Tibial artery (tissue), 4 donors: Measurements from ENCODE around the gene LRP3.

Experiments
- DNase-seq, 2 donors: peaks; one replicate each; pipeline ENCODE4 v3.0.0-alpha.2; 2019
- H3K27ac ChIP-seq, 2 donors: fragments of 200-600 bp; sonication (generic) in 1 of 2; 1 replicate in 1 of 2; 2 replicates in 1 of 2; pipeline ENCODE4 v1.5.1; 2018 to 2019; ENCODE audit warnings: mild to moderate bottlenecking in 1 of 2
- H3K27me3 ChIP-seq, 2 donors: fragments of 200-600 bp; sonication (generic) in 1 of 2; one replicate each; pipeline versions ENCODE4 v1.5.1 to v1.6.0; 2016 to 2019
- H3K36me3 ChIP-seq, 3 donors: fragments of 200-600 bp; sonication (generic) in 2 of 3; one replicate each; pipeline ENCODE4 v1.5.1; 2016 to 2019; ENCODE audit warnings: mild to moderate bottlenecking in 2 of 3
- H3K4me1 ChIP-seq, 4 donors: fragments of 200-600 bp; sonication (generic) in 2 of 4; 1 replicate in 3 of 4; 2 replicates in 1 of 4; pipeline ENCODE4 v1.5.1; 2016 to 2019
- H3K4me3 ChIP-seq, 2 donors: fragments of 200-600 bp; sonication (generic) in 1 of 2; 1 replicate in 1 of 2; 2 replicates in 1 of 2; pipeline ENCODE4 v1.5.1; 2018 to 2019; ENCODE audit warnings: mild to moderate bottlenecking in 2 of 2
- H3K9me3 ChIP-seq, 3 donors: fragments of 200-600 bp; sonication (generic) in 1 of 3; one replicate each; pipeline ENCODE4 v1.5.1; 2016 to 2019
- intact Hi-C: fragments of 100-400 bp; cut with DNase I; formaldehyde crosslinking; loops from one replicate; pipeline ENCODE4 v1.15.0; 2023; ENCODE audit warnings: low total_unique reads
- TF ChIP-seq, protein P1 (sequence below), 2 experiments: fragments of 200-600 bp in 1 of 2; fragments of 450-650 bp in 1 of 2; IDR thresholded peaks; one replicate each; pipeline ENCODE4 v1.5.1; 2017 to 2019; ENCODE audit warnings: antibody characterized with exemption in 2 of 2, mild to moderate bottlenecking in 1 of 2, moderate library complexity in 1 of 2

The LRP3 gene

DNA sequence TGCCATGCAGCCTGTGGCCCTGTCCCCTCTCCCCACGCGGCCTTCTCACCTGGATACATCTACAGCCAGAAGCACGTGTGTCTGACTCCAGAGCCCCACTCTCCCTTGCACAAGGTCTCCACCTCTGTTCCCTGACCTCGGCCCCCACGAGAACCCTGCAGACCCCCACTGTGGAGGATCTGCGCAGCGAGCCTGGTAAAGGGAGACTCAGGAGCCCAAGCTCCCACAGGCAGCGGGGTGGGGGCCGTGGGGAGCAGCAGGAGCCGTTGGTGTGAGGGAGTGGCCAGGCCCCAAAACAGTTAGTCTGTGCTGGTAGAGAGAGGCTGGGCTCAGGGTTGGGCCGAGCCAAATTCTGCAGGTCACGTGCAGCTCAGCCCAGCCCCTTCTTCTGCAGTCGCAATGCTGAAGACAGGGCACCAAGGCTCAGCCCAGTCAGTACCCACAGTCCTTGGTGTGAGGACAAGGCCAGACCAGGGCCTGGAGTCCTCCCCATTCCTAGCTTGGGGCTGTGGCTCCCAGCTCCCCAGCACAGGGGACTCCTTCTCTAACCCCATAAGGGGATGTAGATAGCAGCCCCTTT, 60.2 kb downstream of the LRP3 start:
- TF ChIP-seq, protein P1, sequence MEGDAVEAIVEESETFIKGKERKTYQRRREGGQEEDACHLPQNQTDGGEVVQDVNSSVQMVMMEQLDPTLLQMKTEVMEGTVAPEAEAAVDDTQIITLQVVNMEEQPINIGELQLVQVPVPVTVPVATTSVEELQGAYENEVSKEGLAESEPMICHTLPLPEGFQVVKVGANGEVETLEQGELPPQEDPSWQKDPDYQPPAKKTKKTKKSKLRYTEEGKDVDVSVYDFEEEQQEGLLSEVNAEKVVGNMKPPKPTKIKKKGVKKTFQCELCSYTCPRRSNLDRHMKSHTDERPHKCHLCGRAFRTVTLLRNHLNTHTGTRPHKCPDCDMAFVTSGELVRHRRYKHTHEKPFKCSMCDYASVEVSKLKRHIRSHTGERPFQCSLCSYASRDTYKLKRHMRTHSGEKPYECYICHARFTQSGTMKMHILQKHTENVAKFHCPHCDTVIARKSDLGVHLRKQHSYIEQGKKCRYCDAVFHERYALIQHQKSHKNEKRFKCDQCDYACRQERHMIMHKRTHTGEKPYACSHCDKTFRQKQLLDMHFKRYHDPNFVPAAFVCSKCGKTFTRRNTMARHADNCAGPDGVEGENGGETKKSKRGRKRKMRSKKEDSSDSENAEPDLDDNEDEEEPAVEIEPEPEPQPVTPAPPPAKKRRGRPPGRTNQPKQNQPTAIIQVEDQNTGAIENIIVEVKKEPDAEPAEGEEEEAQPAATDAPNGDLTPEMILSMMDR (IDR thresholded peaks at IDR 0.05) = no peak
- intact Hi-C loops = no loop called here
- H3K36me3 ChIP-seq = no peaks in the 10 kb centered on the region
- H3K27me3 ChIP-seq = peaks cover 0 to 37% of the 10 kb centered on the region in 2 donors
- no peak overlapping the region for H3K27ac ChIP-seq
- H3K9me3 ChIP-seq = peaks cover 0 to 9% (median 7%) of the 10 kb centered on the region in 3 donors
- DNase-seq = no peak
- no peak overlapping the region for H3K4me3 ChIP-seq
- no peaks in the 10 kb centered on the region for H3K4me1 ChIP-seq

DNA sequence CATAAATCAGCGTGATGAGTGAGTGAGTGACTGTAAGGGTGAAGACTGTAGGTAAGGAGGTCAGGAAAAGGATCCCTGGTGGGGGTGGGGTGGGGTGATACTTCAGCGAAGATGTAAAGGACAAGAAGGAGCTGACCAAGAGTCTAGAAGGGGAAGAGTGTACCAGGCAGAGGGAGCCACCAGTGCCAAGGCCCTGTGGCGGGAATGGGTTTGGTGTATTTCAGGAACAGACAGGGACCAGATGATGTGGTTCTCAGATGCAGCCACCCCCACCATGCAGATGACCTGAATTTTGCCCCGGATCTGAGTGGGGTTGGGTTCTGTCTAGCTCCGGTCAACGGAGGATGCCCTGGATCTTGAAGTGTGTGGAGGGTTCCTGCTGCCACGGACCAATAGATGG, 61.7 kb downstream of the LRP3 start:
- intact Hi-C loops = no loop called here

DNA sequence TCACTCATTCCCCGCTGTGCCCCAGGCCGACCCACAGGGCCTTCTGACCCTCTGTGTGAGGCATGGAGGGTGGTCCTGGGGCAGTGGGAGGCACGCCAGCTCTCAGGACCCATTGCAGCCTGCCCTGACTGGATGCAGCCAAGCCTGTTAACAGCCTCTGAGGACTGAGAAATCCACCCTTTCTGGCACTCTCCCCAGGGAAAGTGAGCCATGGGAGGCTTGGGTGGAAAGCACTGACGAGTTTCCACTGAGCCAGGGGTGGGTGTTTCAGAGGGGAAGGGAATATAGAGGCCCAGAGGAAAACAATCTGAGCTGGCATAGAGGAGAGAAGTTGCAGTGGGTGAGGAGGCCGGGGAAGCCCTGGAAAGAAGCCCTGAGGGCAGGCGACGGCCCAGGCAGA, 62.1 kb downstream of the LRP3 start:
- TF ChIP-seq, protein P1 (IDR thresholded peaks at IDR 0.05) = no peak
- intact Hi-C loops = no loop called here
- no peak for DNase-seq
- no peaks in the 10 kb centered on the region for H3K36me3 ChIP-seq
- no peaks in the 10 kb centered on the region for H3K4me1 ChIP-seq
- H3K27me3 ChIP-seq = peaks cover 0 to 36% of the 10 kb centered on the region in 2 donors
- no peak overlapping the region for H3K27ac ChIP-seq
- peaks cover 0 to 9% (median 7%) of the 10 kb centered on the region in 3 donors for H3K9me3 ChIP-seq
- no peak overlapping the region for H3K4me3 ChIP-seq

More for the DNA sequence above, 61.7 kb downstream of the LRP3 start:
- H3K4me1 ChIP-seq = no peaks in the 10 kb centered on the region
- TF ChIP-seq, protein P1 (IDR thresholded peaks at IDR 0.05) = no peak
- DNase-seq = no peak
- no peaks in the 10 kb centered on the region for H3K36me3 ChIP-seq
- peaks cover 0 to 9% (median 7%) of the 10 kb centered on the region in 3 donors for H3K9me3 ChIP-seq
- H3K27me3 ChIP-seq = peaks cover 0 to 40% of the 10 kb centered on the region in 2 donors
- no peak overlapping the region for H3K4me3 ChIP-seq
- H3K27ac ChIP-seq = no peak overlapping the region

DNA sequence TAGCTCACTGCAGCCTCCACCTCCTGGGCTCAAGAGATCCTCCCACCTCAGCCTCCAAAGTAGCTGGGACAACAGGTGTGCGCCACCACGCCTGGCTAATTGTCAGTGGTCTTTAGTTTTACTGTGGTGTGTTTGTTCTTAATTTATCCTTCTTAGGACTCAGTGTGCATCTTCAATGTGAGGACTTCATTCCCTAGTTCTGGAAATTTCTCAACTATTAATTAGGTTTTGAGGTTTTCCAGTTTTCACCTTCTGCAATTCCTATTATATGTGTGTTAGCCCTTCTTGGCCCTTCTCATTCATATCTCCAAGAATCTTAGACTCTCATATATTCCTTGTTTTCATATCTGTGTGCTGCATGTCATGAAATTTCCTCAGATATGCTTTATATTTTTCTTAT, 63.7 kb downstream of the LRP3 start:
- no peaks in the 10 kb centered on the region for H3K4me1 ChIP-seq
- intact Hi-C loops = no loop called here
- TF ChIP-seq, protein P1 (IDR thresholded peaks at IDR 0.05) = no peak
- H3K36me3 ChIP-seq = no peaks in the 10 kb centered on the region
- H3K27me3 ChIP-seq = peaks cover 0 to 27% of the 10 kb centered on the region in 2 donors
- no peak for DNase-seq
- H3K4me3 ChIP-seq = no peak overlapping the region
- no peak overlapping the region for H3K27ac ChIP-seq
- H3K9me3 ChIP-seq = peaks cover 0 to 9% (median 7%) of the 10 kb centered on the region in 3 donors
